GM12878 (cell line): Measurements from ENCODE around the gene SMG6. TPM values are rescaled to one million over a fixed set of nuclear protein-coding genes. Genes with fewer than 3 reads are reported as not detected.

Experiments used
- CHD4 ChIP-seq: fragments of 200-600 bp; sonication (generic); IDR thresholded peaks from 2 replicates; pipeline ENCODE4 v1.6.1; 2016; ENCODE audit warnings: mild to moderate bottlenecking
- EZH2 ChIP-seq: IDR thresholded peaks from 2 replicates; pipeline ENCODE4 v1.6.1; 2012; ENCODE audit warnings: low read depth, mild to moderate bottlenecking, control low read depth, inconsistent platforms, low read length, borderline replicate concordance; ENCODE audit not compliant: control insufficient read depth
- FOS ChIP-seq: IDR thresholded peaks from 3 replicates; pipeline ENCODE4 v1.6.1; 2011; ENCODE audit warnings: borderline replicate concordance; ENCODE audit not compliant: insufficient read length; ENCODE audit errors: extremely low read depth
- IKZF2 ChIP-seq, 2 experiments: fragments of 450-650 bp; IDR thresholded peaks; 2 replicates each; pipeline ENCODE4 v1.6.1; 2017; ENCODE audit warnings: mild to moderate bottlenecking in 2 of 2, moderate library complexity in 2 of 2
- KAT2A ChIP-seq: conservative IDR thresholded peaks from 2 replicates; pipeline ENCODE4 v1.6.1; 2011; ENCODE audit warnings: low read depth, low read length; ENCODE audit not compliant: control insufficient read depth
- NFYB ChIP-seq: IDR thresholded peaks from 2 replicates; pipeline ENCODE4 v1.6.1; 2011; ENCODE audit warnings: low read depth, mild to moderate bottlenecking, low read length, improper control_type of control experiment, moderate library complexity; ENCODE audit not compliant: insufficient read depth
- RAD21 ChIP-seq: IDR thresholded peaks from 2 replicates; pipeline ENCODE4 v1.6.1; 2011; ENCODE audit warnings: mild to moderate bottlenecking, low read depth, low read length, moderate library complexity; ENCODE audit not compliant: insufficient read depth
- RAD51 ChIP-seq: fragments of 450-650 bp; IDR thresholded peaks from 2 replicates; pipeline ENCODE4 v1.6.1; 2016; ENCODE audit warnings: moderate library complexity, mild to moderate bottlenecking, inconsistent platforms
- SIN3A ChIP-seq: IDR thresholded peaks from 2 replicates; pipeline ENCODE4 v1.6.1; 2012; ENCODE audit warnings: low read depth, low read length, improper control_type of control experiment
- TCF3 ChIP-seq: IDR thresholded peaks from 2 replicates; pipeline ENCODE4 v1.6.1; 2012; ENCODE audit warnings: low read depth, mild to moderate bottlenecking, low read length, borderline replicate concordance; ENCODE audit not compliant: insufficient read depth
- YBX1 ChIP-seq: fragments of 450-650 bp; IDR thresholded peaks from 2 replicates; pipeline ENCODE4 v1.6.1; 2016; ENCODE audit warnings: antibody characterized with exemption
- ZNF207 ChIP-seq: fragments of 450-650 bp; IDR thresholded peaks from 2 replicates; pipeline ENCODE4 v1.6.1; 2014; ENCODE audit warnings: antibody characterized with exemption, mild to moderate bottlenecking, borderline replicate concordance
- polyA plus RNA-seq, 11 experiments: library from polyadenylated mRNA; depleted of rRNA in 4 of 11; unstranded in 6 of 11; stranded (reverse) in 5 of 11; fragments of >200 nt; fragmentation: Nextera tagmentation in 4 of 11; fragmentation: Illumina TruSeq in 1 of 11; extraction: Ambion mirVana in 4 of 11; extraction: Trizol in 1 of 11; gene quantifications; 1 replicate in 1 of 11; 2 replicates in 10 of 11; pipeline versions ENCODE4 v1.2.1 to v1.2.3, GENCODE V29; 2011 to 2016; ENCODE audit warnings: inconsistent platforms in 2 of 11, missing spikeins in 2 of 11, low read depth in 1 of 11
- total RNA-seq, 4 experiments: library from RNA; depleted of rRNA in 3 of 4; stranded (reverse); fragments of >200 nt in 3 of 4; fragmentation: Illumina TruSeq in 1 of 4; extraction: Trizol in 1 of 4; gene quantifications; 2 replicates each; pipeline versions ENCODE4 v1.2.1 to v1.2.3, GENCODE V29; 2013 to 2021
- TF ChIP-seq, protein P1 (sequence below): IDR thresholded peaks from 2 replicates; pipeline ENCODE4 v1.6.1; 2011; ENCODE audit warnings: low read depth, low read length, improper control_type of control experiment, borderline replicate concordance
- TF ChIP-seq, protein P2 (sequence below): fragments of 450-650 bp; formaldehyde crosslinking; IDR thresholded peaks from 2 replicates; pipeline ENCODE4 v1.5.0; 2022; ENCODE audit warnings: mild to moderate bottlenecking, missing genetic modification characterization

Gene SMG6
- total and polyA plus RNA-seq, 10 of the 15 experiments (the other 5 are each of a cell fraction or from before 2014, with no cell fraction given), result 0.58 to 28.7 (median 15.7) TPM

DNA sequence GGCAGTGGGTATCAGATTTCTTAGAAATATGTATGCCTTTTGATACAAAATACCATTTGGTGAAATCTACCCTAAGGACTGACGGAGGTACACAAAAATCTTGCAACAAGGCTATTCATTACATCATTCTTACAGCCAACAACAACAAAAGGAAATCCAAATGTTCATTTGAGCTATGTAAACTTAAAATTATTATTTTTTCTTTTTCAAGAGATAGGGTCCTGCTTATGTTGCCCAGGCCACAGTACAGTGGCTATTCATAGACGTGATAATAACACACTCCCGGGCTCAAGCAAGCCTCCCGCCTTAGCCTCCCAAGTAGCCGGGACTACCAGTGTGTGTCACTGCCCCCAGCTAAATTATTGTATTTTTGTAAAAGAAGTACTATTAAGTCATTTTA, 9.2 kb upstream of the SMG6 start (continued):
- TF ChIP-seq, protein P1, sequence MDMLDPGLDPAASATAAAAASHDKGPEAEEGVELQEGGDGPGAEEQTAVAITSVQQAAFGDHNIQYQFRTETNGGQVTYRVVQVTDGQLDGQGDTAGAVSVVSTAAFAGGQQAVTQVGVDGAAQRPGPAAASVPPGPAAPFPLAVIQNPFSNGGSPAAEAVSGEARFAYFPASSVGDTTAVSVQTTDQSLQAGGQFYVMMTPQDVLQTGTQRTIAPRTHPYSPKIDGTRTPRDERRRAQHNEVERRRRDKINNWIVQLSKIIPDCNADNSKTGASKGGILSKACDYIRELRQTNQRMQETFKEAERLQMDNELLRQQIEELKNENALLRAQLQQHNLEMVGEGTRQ, result no peak
- TF ChIP-seq YBX1 (no peak), RAD21 (no peak), TCF3 (no peak), FOS (no peak), ZNF207 (no peak), IKZF2 (IDR thresholded peaks at IDR 0.05) (no peak), EZH2 (no peak), KAT2A (no peak), CHD4 (no peak), RAD51 (no peak), NFYB (no peak), SIN3A (no peak)
- TF ChIP-seq, protein P2, sequence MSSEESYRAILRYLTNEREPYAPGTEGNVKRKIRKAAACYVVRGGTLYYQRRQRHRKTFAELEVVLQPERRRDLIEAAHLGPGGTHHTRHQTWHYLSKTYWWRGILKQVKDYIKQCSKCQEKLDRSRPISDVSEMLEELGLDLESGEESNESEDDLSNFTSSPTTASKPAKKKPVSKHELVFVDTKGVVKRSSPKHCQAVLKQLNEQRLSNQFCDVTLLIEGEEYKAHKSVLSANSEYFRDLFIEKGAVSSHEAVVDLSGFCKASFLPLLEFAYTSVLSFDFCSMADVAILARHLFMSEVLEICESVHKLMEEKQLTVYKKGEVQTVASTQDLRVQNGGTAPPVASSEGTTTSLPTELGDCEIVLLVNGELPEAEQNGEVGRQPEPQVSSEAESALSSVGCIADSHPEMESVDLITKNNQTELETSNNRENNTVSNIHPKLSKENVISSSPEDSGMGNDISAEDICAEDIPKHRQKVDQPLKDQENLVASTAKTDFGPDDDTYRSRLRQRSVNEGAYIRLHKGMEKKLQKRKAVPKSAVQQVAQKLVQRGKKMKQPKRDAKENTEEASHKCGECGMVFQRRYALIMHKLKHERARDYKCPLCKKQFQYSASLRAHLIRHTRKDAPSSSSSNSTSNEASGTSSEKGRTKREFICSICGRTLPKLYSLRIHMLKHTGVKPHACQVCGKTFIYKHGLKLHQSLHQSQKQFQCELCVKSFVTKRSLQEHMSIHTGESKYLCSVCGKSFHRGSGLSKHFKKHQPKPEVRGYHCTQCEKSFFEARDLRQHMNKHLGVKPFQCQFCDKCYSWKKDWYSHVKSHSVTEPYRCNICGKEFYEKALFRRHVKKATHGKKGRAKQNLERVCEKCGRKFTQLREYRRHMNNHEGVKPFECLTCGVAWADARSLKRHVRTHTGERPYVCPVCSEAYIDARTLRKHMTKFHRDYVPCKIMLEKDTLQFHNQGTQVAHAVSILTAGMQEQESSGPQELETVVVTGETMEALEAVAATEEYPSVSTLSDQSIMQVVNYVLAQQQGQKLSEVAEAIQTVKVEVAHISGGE (CRISPR knock-in tag), result no peak
